Stimulated activated CD4-positive, alpha-beta T cell treated with anti-CD3 and anti-CD28 coated beads, Interleukin-2, amount 100 ng/mL, for 4 hours (primary cell): ENCODE results near the gene AMELY.
"Not testable (repeated sequence)": the region's sequence is repeated elsewhere in the genome, so short reads cannot be mapped to it uniquely, and the experiment has no call there.

Experiments
- DNase-seq: peaks from one replicate; pipeline ENCODE4 v3.0.0-alpha.2; 2020; ENCODE audit warnings: low read depth

AMELY gene, protein sequence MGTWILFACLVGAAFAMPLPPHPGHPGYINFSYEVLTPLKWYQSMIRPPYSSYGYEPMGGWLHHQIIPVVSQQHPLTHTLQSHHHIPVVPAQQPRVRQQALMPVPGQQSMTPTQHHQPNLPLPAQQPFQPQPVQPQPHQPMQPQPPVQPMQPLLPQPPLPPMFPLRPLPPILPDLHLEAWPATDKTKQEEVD

GRCh38 chrY:6911253-6911881 lies at the start of gene AMELY:
Gene AMELY (minus strand): TSS chrY:6911752. CDS start chrY:6872608, 39,144 bp downstream.
- DNase-seq, result no peak

DNA sequence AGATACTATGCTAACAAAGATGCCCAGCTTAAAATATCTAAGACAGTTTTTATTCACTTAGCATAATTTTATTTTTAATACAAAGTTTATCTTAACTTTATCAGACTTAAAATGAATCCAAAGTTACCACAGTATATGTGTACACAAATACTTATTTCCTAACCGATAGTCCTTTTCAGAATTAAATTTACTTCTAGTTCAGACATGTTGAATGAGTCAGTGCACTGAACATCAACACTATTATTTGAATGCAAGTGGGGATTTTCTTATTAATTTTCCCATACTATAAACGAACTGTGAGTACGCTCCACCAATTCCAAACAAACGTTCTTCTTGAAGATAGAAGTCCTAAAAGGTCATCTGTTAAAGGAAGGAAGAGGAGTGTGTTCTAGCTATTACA lies 38.4 kb upstream of the AMELY start:
- DNase-seq, result no peak

DNA sequence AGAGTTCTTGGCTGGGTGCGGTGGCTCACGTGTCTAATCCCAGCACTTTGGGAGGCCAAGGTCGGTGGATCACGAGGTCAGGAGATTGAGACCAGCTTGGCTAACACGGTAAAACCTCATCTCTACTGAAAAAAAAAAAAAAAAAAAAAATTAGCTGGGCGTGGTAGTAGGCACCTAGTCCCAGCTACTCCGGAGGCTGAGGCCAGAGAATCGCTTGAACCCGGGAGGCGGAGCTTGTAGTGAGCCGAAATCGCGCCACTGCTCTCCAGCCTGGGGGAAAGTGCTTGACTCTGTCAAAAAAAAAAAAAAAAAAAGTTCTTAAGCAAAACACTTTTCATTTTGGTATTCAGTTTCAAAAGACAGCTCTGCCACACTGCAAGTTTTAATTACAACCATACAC lies 36.8 kb upstream of the AMELY start:
- DNase-seq, result no peak

- no peak for DNase-seq
Observed at GRCh38 chrY:6947695-6948094, 36.1 kb upstream of the AMELY start.

- DNase-seq, result no peak
Observed at GRCh38 chrY:6935497-6935896, 23.9 kb upstream of the AMELY start.

DNA sequence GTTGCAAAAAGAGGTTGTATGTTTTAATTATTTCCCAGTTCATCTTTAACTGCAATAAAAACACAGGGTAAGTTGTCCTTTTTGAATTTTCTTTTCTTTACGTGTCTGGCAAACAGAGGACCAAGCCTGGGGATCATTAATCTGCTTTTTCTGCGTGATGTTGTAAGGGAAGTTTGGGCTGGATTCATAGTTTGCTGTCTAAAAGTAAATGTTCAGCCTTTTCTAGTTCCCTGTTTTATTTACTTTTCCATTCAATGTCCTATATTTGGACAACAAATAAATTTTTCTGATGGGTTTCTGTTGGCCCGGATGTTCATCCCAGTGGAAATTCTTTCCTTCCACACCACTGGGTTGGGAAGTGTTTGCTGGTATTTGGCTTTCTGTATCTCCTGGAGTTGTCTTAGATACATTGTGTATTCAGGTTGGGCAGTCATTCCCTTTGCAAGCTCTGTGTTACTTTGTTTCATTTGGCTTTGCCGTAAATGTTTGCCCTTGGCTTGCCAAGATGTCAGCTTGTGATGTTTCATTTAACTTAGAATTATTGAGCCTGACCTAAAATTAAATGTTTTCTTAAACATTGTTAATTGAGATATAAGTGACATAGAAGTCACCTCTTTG lies 20.3 kb upstream of the AMELY start:
- no peak for DNase-seq

- no peak for DNase-seq
Observed at GRCh38 chrY:6929237-6929636, 17.7 kb upstream of the AMELY start.

DNA sequence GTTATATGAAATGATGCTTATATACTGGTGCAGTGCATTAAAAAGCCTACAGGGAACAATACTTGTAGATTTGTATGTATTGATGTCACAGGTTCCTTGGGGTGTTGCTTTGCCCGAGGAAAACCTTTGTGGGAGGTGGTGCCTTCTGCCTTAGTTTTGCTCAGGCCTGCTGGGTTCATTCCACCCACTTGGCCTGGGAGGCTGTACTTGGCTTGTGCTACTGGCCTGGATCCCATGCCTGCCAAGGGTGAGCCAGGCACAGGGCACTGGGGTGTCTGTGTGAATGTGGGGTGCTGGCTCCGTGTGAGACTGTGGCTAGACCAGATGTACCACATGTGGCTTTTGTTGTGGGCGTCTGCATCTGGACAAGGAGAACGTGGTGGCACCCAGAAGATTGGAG lies 16.7 kb upstream of the AMELY start:
- DNase-seq, result no peak

- no peak for DNase-seq
Observed at GRCh38 chrY:6921061-6921460, 9.5 kb upstream of the AMELY start.

GRCh38 chrY:6913362-6913761 lies 1.8 kb upstream of the AMELY start:
- DNase-seq, result no peak

- DNase-seq, result no peak
Observed at GRCh38 chrY:6910372-6911252, 940 bp downstream of the AMELY start, which contains the start of gene TBL1Y. Gene TBL1Y (plus strand): TSS chrY:6910697. CDS start chrY:7025085, 114,388 bp downstream.

DNA sequence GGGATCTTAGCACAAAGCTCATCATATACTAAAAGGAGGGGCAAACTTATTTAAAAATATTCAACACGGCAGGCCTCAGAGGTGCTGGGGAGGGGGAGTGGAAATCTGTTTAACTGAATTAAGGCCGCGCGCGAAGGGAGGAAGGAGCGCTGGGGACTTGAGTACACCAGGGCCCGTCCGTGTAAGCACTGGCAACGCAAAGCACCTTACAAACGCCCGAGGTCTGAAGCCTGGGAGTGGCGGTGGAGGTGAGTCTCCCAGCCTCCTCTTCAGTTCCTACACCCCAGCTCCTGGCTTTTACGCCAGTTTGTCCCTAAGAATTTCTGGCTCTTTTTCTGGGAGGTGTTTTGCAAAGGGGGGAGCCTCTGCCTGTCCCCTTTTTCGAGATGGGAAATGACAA lies 1.7 kb downstream of the AMELY start:
- no peak for DNase-seq

DNA sequence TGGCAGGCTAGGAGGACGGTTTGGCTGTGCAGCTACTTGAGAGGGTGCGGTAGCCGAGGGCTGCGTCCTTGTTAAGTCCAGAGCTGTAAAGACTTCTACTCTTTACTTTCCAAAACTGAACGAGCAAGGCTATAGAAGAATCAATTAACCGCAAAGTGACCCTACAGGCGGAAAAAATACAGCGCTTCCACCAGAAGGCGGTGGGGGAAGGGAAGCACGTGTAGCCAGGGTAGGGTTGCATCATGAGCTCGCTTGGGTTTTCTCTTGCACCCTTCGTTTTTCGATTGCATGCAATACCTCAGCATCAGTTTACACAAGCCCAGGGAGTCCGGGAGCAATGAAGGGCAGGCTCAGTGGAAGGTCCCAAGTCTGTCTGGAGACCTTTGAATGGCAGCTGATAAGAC lies 2.4 kb downstream of the AMELY start:
- DNase-seq, result no peak

DNA sequence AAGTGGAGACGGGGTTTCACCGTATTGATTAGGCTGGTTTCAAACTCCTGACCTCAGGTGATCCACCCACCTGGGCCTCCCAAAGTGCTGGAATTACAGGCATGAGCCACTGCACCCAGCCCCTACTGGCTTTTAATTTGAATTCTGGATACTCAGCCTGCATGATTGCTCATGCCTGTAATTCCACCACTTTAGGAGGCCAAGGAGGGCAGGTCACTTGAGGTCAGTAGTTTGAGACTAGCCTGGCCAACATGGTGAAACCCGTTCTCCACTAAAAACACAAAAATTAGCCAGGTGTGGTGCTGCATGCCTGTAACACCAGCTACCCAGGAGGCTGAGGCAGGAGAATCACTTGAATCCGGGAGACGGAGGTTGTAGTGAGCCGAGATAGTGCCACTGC lies 3.5 kb downstream of the AMELY start:
- DNase-seq, result not testable (repeated sequence)

DNA sequence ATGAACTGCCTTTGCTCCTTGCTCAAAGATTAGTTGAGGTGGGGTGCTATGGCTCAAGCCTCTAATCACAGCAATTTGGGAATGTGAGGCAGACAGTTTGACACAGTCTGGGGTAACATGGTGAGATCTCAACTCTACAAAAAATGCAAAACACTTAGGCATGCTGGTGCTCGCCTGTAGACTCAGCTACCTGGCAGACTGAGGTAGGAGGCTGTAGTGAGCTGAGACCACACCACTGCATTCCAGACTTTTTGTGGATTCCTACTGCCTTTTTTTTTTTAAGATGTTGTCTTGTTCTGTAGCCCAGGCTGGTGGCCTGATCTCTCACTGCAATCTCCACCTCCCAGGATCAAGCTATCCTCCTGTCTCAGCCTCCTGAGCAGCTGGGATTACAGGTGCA lies 4.0 kb downstream of the AMELY start:
- no peak for DNase-seq

- not testable (repeated sequence) for DNase-seq
Observed at GRCh38 chrY:6902116-6902515, 9.4 kb downstream of the AMELY start.

- DNase-seq, result no peak
Observed at GRCh38 chrY:6895236-6895635, 16.3 kb downstream of the AMELY start.

DNA sequence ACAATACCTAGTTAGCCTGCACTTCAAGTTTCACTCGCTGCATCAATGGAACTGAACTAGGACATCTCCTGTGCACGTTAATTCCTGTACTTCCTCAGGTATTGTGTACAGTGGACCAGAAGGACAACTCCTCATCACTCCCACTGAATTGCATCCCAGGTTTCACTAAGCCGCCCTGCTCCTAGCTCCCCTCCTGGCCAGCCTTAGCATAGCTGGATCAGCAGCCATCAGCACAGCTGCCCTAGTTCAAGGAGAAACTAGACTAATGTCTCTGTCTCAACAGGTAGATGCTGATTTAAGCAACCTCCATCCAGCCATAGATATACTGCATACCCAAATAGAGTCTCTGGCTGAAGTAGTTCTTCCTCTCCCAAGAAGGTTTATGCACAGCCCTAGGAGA lies 17.1 kb downstream of the AMELY start:
- no peak for DNase-seq

GRCh38 chrY:6849384-6849783 lies 62.2 kb downstream of the AMELY start:
- DNase-seq, result no peak

DNA sequence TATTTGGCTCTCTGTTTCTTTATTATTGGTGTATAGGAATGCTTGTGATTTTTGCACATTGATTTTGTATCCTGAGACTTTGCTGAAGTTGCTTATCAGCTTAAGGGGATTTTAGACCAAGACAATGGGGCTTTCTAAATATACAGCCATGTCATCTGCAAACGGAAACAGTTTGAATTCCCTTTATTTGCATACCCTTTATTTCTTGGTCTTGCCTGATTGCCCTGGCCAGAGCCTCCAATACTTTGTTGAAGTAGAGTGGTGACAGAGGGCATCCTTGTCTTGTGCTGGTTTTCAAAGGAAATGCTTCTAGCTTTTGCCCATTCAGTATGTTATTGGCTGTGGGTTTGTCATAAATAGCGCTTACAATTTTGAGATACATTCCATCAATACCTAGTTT lies 68.9 kb downstream of the AMELY start:
- DNase-seq, result not testable (repeated sequence)
